RWPE1 (cell line): ENCODE data around the gene MYO3A.

Experiments
- CTCF ChIA-PET: fragments of 350-600 bp; sonication (Branson Sonifier 250); formaldehyde crosslinking; extraction: SDS; loops from one replicate; lab custom pipeline; 2021; lab: Yijun Ruan, JAX
- POLR2A ChIA-PET: fragments of 400-600 bp; formaldehyde crosslinking; extraction: SDS; loops from one replicate; lab custom pipeline; 2020; ENCODE audit warnings: antibody characterized with exemption; ENCODE audit not compliant: low non-redundant PET; lab: Yijun Ruan, JAX
- DNase-seq: peaks from one replicate; pipeline ENCODE4 v3.0.0; 2012; ENCODE audit warnings: low spot score
- H3K27ac ChIP-seq: fragments of 450-650 bp; 2 replicates; pipeline ENCODE4 v1.5.1; 2017
- TF ChIP-seq, protein P1 (sequence below): fragments of 450-650 bp; conservative IDR thresholded peaks from 2 replicates; pipeline ENCODE4 v1.5.1; 2017; ENCODE audit warnings: low read depth, mild to moderate bottlenecking

Gene MYO3A

DNA sequence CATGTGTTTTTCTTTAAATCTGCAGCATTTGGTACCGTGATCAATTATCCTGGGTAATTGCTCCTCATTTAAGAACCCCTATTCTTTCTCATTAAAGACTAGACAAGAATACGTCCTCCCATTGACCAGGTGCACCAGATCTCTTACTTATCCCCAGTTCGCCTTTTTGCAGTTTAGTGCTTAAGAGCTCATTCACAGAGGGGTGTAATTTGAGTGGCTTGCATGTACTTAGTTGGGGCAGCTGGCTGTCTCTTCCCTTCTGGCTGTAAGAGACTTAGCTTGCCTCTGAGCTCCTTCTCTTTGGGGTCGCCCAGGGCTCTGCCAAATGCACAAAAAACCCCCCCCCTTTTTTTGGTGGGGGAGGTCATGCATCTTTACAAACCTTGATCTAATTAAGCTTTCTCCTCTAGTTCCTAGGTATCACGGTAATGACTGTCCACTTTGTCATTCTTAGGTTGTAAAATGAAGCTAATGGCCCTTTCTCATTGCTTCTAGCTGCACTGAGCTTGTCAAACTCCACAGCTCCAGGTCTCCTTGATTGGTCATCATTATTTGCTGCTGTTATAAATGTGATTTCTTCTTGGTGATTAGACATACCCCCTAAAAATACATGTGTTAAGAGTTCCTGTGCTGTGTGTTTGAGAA, 308.8 kb downstream of the MYO3A start:
- ChIA-PET POLR2A (no interaction called here), CTCF (interaction anchor here (0.6 kb wide), 1 partner anchor 20 kb away, joined by 3 read pairs; no protein-coding TSS in a partner anchor)
- no peak overlapping the region for H3K27ac ChIP-seq
- DNase-seq = no peak
- TF ChIP-seq, protein P1, sequence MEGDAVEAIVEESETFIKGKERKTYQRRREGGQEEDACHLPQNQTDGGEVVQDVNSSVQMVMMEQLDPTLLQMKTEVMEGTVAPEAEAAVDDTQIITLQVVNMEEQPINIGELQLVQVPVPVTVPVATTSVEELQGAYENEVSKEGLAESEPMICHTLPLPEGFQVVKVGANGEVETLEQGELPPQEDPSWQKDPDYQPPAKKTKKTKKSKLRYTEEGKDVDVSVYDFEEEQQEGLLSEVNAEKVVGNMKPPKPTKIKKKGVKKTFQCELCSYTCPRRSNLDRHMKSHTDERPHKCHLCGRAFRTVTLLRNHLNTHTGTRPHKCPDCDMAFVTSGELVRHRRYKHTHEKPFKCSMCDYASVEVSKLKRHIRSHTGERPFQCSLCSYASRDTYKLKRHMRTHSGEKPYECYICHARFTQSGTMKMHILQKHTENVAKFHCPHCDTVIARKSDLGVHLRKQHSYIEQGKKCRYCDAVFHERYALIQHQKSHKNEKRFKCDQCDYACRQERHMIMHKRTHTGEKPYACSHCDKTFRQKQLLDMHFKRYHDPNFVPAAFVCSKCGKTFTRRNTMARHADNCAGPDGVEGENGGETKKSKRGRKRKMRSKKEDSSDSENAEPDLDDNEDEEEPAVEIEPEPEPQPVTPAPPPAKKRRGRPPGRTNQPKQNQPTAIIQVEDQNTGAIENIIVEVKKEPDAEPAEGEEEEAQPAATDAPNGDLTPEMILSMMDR = no peak

DNA sequence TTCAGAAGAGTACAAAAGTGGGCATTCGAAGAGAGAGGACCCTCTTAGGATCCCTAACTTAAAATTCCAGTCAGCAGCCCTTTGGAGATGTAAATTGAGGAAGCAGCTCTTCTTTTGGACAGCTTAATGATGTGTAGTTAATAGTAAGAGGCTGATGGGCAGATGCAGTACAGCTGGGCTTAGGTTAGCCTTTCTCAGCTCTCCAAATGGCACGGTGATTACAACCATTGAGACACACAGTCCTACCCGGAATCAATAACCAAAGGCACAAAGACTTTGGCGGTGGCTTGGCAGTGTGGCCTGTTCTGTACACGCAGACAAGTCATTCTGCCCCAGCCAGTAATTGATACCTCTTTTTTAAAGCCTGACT, 309.3 kb downstream of the MYO3A start:
- H3K27ac ChIP-seq = no peak overlapping the region

DNA sequence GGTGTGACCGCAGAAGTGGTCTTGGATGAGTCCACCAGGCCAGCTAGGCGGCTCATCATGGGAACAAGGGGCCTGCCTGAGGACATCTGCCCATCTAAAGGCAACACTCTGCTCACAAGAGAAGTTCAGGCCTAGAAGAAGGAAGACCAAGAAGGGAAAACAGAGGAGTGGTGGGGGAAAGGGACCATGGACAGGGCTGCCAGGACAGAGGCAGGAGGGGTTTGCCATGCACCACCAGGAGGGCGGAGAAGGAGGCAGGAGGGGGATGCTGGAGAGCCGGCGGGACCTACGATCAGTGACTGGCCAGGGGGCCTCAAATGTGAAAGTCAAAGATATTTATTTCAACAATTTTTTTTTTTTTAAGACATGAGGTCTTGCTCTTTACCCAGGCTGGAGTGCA, 315.7 kb downstream of the MYO3A start:
- POLR2A ChIA-PET = no interaction called here
- TF ChIP-seq, protein P1 = no peak
- no peak overlapping the region for H3K27ac ChIP-seq
- CTCF ChIA-PET = interaction anchor here (0.7 kb wide), 1 partner anchor 428 kb away, joined by 3 read pairs; no protein-coding TSS in a partner anchor
- no peak for DNase-seq

More for the DNA sequence above, 309.3 kb downstream of the MYO3A start:
- CTCF ChIA-PET = interaction anchor here (0.6 kb wide), 1 partner anchor 19 kb away, joined by 3 read pairs; no protein-coding TSS in a partner anchor
- POLR2A ChIA-PET = no interaction called here
- TF ChIP-seq, protein P1 = no peak
- DNase-seq = no peak

DNA sequence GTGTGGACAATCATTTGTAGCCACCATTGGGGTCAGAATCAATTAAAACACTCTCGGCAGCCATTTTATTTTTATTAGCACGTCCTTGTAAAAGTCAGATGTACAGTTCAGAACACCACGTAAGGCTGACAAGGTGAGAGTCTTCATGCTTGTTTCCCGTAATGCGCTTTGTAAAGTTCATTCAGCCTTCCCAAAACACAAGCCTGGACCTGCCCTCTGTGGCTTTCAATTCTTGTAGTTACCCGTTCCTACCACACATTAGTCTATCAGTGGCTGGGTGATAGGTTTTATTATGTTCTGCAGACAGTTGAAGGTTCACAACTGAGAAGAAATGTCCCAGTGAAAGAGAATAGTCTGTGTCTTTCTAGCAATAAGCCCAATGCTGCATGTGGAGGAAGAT, 317.9 kb downstream of the MYO3A start:
- H3K27ac ChIP-seq = no peak overlapping the region
- DNase-seq = peak; percentile 43
- POLR2A ChIA-PET = no interaction called here
- TF ChIP-seq, protein P1 = no peak
- CTCF ChIA-PET = no interaction called here

GRCh38 chr10:26254616-26255015, 320.6 kb downstream of the MYO3A start:
- no peak overlapping the region for H3K27ac ChIP-seq
- ChIA-PET POLR2A (no interaction called here), CTCF (interaction anchor here (0.6 to 0.7 kb wide), 2 partner anchors 28 to 204 kb away, joined by 4 to 5 read pairs; no protein-coding TSS in a partner anchor)
- TF ChIP-seq, protein P1 = no peak
- DNase-seq = no peak

DNA sequence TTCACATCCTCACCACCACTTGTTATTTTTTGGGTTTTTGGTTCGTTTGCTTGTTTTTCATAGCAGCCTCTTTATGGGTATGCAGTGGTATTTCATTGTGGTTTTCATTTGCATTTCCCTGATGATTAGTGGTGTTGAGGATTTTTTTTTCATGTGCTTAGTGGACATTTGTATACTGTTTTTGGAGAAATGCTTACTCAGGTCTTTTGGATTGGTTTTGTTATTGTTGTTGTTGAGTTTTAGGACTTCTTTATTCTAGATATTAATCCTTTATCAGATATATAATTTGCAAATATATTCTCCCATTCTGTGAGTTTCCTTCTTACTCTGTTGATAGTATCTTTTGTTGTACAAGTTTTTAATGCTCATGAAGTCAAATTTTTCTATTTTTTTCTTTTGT, 325.3 kb downstream of the MYO3A start:
- no peak overlapping the region for H3K27ac ChIP-seq
- TF ChIP-seq, protein P1 = no peak
- CTCF ChIA-PET = no interaction called here
- POLR2A ChIA-PET = no interaction called here
- no peak for DNase-seq
